ENCODE data around the gene SLTM.

- no peak for TF ChIP-seq CTCF (IDR thresholded peaks at IDR 0.05)
- no peak for TF ChIP-seq POLR2A (IDR thresholded peaks at IDR 0.05)
Measured at GRCh38 chr15:58958811-58959210, 25.3 kb upstream of the SLTM start.
